NK-92 (cell line): Measurements from ENCODE around the gene METTL8.
A peak's percentile ranks its signal among the peaks of the same experiment; 100 is the strongest.
"Not testable (repeated sequence)": the region's sequence is repeated elsewhere in the genome, so short reads cannot be mapped to it uniquely, and the experiment has no call there.

Source experiments
- DNase-seq: peaks from one replicate; lab custom pipeline; 2025; ENCODE audit not compliant: unreplicated experiment; lab: John Stamatoyannopoulos, UW

Gene METTL8

DNA sequence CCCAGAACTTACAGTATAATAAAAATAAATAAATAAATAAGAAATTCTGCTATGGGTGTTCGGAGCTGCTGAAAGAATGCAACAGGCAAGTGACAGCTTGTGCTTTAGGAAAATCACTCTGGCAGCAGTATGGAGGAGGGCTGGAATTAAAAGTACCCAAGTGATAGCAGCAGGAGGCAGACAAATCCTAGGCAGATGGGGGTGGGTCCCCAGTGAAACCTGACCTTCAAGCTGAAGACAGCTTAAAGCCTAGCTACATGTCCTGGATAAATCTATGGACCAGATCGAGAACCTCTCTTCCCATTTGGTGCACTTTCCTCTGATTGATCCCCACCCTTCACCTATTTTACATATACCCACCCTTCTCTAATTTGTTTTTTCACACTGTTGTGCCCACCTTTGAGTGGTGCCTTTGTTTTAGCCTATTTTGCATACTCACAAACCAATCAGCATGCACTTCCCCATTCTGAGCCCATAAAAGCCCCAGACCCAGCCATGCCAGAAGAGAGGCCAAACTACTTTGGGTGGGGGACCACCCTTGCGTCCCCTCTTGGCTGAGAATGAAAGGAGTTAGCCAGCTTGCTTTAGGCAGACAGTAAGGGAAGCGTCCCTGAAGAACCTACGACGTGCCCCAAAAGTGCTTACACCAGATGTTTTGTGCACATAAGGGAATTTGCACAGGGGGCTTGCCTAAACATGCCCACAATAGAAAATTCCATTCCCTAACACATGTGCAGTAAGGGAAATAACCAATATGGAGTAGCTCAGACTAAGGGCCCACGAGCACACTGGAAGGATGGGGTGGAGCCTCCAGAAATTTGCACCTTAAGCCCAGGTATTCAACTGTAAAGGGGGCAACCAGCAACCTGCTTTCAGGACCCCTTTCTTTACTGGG lies 3.0 kb downstream of the METTL8 start:
- no peak for DNase-seq

DNA sequence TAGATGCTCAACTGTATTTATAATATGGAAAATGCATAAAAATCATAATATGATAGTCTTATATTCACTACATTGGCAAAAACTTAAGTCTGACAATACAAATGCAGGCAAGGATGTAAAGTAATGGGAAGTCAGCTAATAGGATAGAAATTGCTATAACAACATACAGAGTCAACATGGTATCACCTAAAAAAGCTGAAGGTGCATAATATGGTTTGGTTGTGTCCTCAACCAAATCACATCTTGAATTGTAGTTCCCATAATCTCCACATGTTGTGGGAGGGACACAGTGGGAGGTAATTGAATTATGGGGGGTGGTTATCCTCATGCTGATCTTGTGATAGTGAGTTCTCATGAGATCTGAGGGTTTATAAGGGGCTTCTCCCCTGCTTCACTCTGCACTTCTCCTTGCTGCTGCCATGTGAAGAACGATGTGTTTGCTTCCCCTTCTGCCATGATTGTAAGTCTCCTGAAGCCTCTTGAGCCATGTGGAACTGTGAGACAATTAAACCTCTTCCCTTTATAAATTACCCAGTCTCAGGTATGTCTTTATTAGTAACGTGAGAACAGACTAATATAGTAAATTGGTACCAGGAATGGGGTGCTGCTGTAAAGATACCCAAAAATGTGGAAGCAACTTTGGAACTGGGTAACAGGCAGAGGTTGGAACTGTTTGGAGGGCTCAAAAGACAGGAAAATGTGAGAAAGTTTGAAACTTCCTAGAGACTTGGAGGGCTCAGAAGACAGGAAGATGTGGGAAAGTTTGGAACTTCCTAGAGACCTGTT lies 10.9 kb downstream of the METTL8 start:
- DNase-seq, result not testable (repeated sequence)

DNA sequence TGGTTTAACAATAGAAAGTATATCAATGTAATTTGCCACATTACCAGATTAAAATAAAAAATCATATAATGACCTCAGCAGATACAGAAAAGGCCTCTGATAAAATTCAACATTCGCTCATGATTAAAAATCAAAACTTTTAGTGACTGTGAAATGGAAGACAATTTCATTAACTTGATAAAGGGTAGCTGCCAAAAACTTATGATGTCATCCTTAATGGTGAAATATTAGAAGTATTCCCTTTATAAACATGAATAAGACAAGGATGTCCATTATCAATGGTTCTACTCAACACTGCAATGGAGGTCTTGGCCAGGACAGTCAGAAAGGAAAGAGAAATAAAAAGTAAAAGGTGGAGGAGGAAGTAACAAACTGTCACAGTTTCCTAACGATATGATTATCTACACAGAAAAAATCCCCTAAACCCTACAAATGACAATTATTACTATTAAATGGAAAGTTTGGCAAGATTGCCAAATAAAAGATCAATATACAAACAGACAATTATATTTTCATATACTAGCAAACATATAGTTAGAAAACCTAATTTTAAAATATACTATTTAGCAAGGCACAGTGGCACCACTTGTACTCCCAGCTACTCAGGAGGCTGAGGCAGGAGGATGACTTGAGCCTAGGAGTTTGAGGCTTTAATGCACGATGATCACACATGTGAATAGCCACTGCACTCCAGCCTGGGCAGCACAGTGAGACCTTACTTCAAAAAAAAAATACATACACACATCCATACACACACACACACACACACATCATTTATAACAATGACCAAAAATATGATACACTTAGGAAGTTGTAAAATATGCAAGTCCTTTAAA lies 12.8 kb downstream of the METTL8 start:
- no peak for DNase-seq

DNA sequence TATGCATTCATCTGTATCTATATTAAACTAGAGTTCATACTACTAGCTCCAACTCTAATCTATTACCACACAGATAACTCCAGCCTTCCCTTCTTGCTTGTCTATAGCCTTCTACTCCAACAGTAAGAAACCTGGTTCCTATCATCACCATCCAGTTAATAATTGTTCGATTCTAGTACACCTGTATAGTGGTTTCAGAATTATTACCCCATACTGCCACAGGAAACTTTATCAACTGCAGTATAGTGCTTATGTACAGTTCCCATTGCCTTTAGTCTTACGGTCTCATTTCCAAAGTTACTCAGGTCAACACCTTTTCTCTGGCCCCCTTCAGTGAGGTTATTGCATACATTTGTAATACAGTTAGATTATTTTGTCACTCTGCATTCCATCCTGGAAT lies 14.5 kb downstream of the METTL8 start:
- DNase-seq, result no peak

GRCh38 chr2:171416009-171416926 lies 17.5 kb downstream of the METTL8 start:
- peak; percentile 1 for DNase-seq

- DNase-seq, result not testable (repeated sequence)
These were observed 19.1 kb downstream of the METTL8 start for GRCh38 chr2:171414645-171415044.

GRCh38 chr2:171412571-171413175 lies 21.1 kb downstream of the METTL8 start:
- DNase-seq, result no peak

DNA sequence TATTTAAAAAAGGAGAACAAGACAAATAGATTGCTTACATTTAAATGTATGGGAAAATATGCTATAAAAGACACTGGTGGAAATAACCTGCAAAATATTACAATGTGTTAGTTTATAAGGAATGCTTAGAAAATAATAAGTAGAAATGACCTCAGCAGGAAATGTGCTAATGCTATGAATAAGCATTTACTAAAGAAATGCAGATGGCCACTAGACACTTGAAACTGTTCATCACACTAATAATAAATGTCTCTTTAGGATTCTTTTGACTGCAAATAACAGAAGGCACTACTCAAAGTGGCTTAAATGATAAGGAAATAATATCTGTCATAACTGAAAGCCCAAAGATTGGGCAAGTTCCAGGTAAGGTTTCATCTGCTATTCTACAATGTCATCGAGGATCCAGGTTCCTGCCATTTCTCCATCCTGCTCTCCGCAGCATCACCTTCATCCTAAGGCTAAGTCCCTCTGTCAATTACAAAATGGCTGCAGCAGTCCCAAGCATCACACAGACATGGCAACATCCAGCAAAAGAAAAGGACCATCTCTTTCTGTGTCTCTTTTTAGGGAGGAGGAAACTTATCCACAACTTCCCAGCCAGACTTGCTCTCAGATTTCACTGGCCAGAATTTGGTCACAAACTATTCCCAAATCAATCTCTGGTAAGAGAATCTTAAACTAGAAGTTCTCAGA lies 21.9 kb downstream of the METTL8 start:
- DNase-seq, result no peak

DNA sequence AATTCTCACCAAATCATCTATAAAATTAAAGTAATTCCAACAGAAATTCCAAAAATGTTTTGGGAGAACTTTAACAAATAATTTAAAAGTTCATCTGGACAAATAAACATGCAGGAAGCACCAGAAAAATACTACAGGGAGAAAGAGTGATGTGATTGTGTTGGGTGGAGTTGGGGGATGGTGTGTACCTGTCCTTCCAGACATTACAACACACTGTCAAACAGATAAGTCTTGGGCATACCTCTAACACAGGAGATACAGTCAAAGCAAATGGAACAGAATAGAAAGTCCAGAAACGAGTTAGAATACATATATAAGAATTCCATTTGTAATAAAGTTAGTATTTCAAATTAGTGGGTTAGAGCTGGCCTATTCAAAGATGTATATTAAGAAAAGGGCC lies 22.6 kb downstream of the METTL8 start:
- DNase-seq, result no peak

GRCh38 chr2:171410624-171411023 lies 23.2 kb downstream of the METTL8 start:
- no peak for DNase-seq

GRCh38 chr2:171410101-171410500 lies 23.7 kb downstream of the METTL8 start:
- no peak for DNase-seq

DNA sequence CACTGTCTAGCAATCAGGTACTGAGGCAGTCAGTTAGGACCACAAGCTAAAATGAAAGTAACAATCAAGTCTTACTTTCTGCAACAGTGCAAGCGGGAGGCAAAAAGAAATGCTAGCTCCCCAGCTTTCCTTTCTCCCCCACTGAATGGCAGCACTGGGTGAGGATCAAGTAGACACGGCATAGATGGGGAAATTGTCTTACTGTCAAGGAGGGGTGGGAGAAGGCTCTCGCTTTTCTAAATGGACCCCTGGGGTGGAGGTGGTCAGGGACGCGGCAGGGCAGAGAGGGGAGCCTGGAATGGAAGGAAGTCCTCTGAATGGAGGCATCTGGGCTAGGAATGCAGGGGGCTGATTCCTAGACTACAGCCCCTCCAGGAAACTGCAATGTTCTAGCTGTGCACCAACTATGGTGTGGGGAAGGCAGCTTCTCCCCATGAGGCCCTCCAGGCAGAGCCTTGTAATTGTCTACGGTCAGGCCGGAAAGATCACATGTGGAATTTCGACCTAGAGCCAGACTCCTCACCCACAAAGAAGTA lies 24.3 kb downstream of the METTL8 start:
- no peak for DNase-seq

- no peak for DNase-seq
These were observed 26.1 kb downstream of the METTL8 start for GRCh38 chr2:171407676-171408044.

- no peak for DNase-seq
These were observed 26.6 kb downstream of the METTL8 start for GRCh38 chr2:171407030-171407675.

GRCh38 chr2:171406044-171406443 lies 27.7 kb downstream of the METTL8 start:
- DNase-seq, result no peak

GRCh38 chr2:171405546-171405945 lies 28.2 kb downstream of the METTL8 start:
- DNase-seq, result no peak

DNA sequence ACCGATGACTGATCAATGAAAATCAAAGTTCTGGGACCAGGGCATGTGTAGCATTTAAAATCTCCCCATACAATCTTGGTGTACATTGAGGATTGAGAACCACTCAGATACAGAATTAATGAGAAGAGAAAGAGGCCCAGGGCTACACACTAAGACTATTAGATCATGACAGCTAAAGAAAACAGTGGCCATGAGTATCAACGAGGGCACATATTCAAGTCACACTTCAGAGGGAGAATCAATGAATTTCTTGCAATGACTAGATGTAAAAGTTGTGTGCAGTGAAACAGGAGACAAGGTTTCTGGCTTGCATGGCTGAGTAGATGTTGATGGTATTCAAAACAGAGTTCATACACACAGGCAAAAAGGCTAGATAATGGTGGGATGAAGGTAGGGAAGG lies 29.1 kb downstream of the METTL8 start:
- DNase-seq, result no peak

DNA sequence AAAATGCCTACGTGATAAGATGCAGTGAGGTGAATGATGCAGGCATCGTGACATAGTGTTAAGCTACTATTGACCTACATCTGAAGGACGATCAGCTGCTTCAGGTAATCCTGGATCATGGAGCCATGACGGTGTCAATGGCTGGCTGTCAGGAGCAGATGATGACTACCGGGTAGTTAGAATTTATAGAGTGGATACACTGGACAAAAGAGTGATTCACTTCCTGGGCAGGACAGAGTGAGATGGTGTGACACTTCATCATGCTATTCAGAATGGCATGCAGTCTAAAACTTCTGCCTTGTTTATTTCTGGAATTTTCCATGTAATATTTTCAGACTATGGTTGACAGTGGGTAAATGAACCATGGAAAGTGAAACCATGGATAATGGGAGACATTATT lies 29.5 kb downstream of the METTL8 start:
- DNase-seq, result no peak
